Measurements from ENCODE around the gene CLEC1A. TPM values are rescaled to one million over a fixed set of nuclear protein-coding genes. Genes with fewer than 3 reads are reported as not detected.

The CLEC1A gene
- total and polyA plus RNA-seq, 4 donors: 2.5 to 14.9 (median 6.6) TPM

DNA sequence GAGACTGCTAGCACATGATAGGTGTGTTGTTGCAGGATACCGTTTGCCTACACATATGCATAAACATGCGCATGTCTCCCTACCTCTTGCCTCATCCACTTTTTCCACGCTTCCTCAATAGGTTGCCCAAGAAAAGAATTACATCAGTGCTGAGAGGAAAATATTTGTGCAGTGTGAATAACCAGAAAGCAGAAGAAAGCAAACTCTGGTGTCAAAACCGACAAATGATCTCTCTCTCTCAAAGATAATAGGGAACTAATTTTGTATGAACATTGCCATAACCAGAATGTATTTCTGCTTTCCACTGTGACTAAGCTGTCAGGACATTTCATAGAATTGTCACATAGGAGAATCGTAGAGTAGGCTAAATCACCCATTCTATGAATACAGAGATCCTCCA, 29.9 kb upstream of the CLEC1A start:
- peak in 1 of 6 donors; percentile 10 for DNase-seq (ENCODE audit: low read depth in 4 of 6, low spot score in 6 of 6)
- WGBS (ENCODE audit: insufficient coverage): no CpG with 5 or more reads among the region's 5 CpGs
- Histone ChIP-seq H3K4me1 (ENCODE audit: control insufficient read depth, insufficient read depth, low read length) (no peaks in the 10 kb centered on the region), H3K27ac (ENCODE audit: low read depth, low read length) (no peak overlapping the region), H3K9me3 (ENCODE audit: control insufficient read depth, insufficient read depth, low read length) (no peaks in the 10 kb centered on the region), H3K4me3 (ENCODE audit: low read depth, low read length) (no peak overlapping the region), H3K27me3 (ENCODE audit: control insufficient read depth, insufficient read depth, low read length) (no peaks in the 10 kb centered on the region), H3K36me3 (ENCODE audit: control insufficient read depth, insufficient read depth, low read length) (no peaks in the 10 kb centered on the region)

DNA sequence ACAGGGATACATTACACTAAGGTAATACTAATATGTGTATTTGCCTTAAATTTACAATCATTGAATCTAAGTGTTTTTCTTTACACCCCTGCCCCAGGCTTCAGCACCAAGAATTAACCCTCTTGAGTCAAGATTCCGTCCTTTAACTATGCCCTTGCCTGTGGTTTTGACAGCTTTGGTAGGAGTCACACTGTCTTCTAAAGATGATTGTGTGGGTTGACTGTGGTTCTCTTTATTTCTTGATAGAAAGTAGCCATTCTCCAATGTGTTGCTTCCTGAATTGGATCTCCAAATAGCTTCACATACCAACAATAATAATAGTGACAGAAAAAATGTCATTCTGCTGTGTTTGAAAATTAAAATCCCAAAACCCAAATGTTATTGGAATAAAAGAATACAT, 27.6 kb upstream of the CLEC1A start:
- DNase-seq (ENCODE audit: low read depth in 4 of 6, low spot score in 6 of 6): no peak
- Histone ChIP-seq H3K4me3 (ENCODE audit: low read depth, low read length) (no peak overlapping the region), H3K36me3 (ENCODE audit: control insufficient read depth, insufficient read depth, low read length) (no peaks in the 10 kb centered on the region), H3K9me3 (ENCODE audit: control insufficient read depth, insufficient read depth, low read length) (no peaks in the 10 kb centered on the region), H3K27me3 (ENCODE audit: control insufficient read depth, insufficient read depth, low read length) (no peaks in the 10 kb centered on the region), H3K27ac (ENCODE audit: low read depth, low read length) (no peak overlapping the region), H3K4me1 (ENCODE audit: control insufficient read depth, insufficient read depth, low read length) (no peaks in the 10 kb centered on the region)
- no CpG with 5 or more reads among the region's 1 CpG for WGBS (ENCODE audit: insufficient coverage)

DNA sequence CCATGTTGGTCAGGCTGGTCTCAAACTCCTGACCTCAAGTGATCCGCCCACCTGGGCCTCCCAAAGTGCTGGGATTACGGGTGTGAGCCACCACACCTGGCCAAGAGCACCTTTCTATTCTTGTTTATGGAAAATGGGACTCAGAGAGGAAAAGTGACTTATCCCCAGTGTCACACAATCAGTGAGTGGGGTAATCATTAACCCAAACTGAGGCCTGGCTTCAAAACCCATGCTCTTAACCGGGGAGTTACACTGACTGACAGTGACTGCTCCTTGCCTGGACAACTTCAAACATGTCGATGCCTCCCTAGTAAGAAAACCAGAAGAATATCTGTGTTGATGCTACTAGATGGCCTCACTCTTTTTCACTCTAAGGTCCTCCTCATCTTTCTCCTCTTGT, 23.9 kb upstream of the CLEC1A start:
- H3K27ac ChIP-seq (ENCODE audit: low read depth, low read length): no peak overlapping the region
- 88% methylated on average over 2 of the region's 4 CpGs for WGBS (ENCODE audit: insufficient coverage)
- H3K4me3 ChIP-seq (ENCODE audit: low read depth, low read length): no peak overlapping the region
- DNase-seq (ENCODE audit: low read depth in 4 of 6, low spot score in 6 of 6): no peak
- H3K27me3 ChIP-seq (ENCODE audit: control insufficient read depth, insufficient read depth, low read length): no peaks in the 10 kb centered on the region
- no peaks in the 10 kb centered on the region for H3K36me3 ChIP-seq (ENCODE audit: control insufficient read depth, insufficient read depth, low read length)
- H3K9me3 ChIP-seq (ENCODE audit: control insufficient read depth, insufficient read depth, low read length): no peaks in the 10 kb centered on the region
- H3K4me1 ChIP-seq (ENCODE audit: control insufficient read depth, insufficient read depth, low read length): no peaks in the 10 kb centered on the region

DNA sequence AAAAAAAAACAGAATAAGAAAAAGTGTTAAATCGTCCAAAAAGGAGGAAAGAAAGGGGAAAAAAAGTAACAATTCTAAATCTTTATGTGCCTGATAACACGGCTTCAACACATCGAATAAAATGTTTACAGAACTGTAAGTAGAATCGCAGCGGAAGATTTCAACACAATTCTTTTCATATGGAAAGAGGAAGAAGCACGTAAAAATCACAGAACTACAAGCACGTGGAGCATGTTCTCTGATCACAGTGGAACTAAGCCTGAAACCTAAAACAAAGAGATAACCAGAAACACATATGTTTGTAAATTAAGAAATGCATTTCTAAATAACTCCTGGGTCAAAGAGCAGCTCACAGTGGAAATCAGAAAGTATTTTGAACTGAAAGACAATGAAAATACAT, 22.5 kb upstream of the CLEC1A start:
- Histone ChIP-seq H3K27me3 (ENCODE audit: control insufficient read depth, insufficient read depth, low read length) (no peaks in the 10 kb centered on the region), H3K27ac (ENCODE audit: low read depth, low read length) (no peak overlapping the region), H3K4me1 (ENCODE audit: control insufficient read depth, insufficient read depth, low read length) (no peaks in the 10 kb centered on the region), H3K36me3 (ENCODE audit: control insufficient read depth, insufficient read depth, low read length) (no peaks in the 10 kb centered on the region), H3K9me3 (ENCODE audit: control insufficient read depth, insufficient read depth, low read length) (no peaks in the 10 kb centered on the region), H3K4me3 (ENCODE audit: low read depth, low read length) (no peak overlapping the region)
- DNase-seq (ENCODE audit: low read depth in 4 of 6, low spot score in 6 of 6): no peak
- WGBS (ENCODE audit: insufficient coverage): 100% methylated on average over 2 of the region's 7 CpGs

DNA sequence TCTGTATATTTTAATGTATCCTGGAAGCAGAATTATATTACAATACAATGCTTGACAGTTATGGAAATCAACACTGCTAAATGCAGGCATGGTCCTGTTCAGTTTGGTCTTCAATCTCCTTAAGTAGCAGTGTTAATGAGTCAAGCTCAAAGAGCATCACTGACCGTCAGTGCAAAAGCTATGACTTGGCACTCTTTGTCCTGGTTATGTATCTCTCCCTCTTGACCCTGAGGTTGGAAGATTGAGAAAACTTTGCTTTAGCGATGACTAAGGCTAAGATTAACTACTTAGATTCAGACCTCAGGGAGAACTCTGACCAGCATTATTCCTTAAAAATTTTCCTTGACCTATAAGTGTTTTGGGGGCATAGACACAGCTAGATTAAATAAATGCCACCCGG, 20.3 kb upstream of the CLEC1A start:
- Histone ChIP-seq H3K27ac (ENCODE audit: low read depth, low read length) (no peak overlapping the region), H3K36me3 (ENCODE audit: control insufficient read depth, insufficient read depth, low read length) (no peaks in the 10 kb centered on the region), H3K4me1 (ENCODE audit: control insufficient read depth, insufficient read depth, low read length) (no peaks in the 10 kb centered on the region), H3K9me3 (ENCODE audit: control insufficient read depth, insufficient read depth, low read length) (no peaks in the 10 kb centered on the region), H3K4me3 (ENCODE audit: low read depth, low read length) (no peak overlapping the region), H3K27me3 (ENCODE audit: control insufficient read depth, insufficient read depth, low read length) (no peaks in the 10 kb centered on the region)
- WGBS (ENCODE audit: insufficient coverage): no CpG with 5 or more reads among the region's 3 CpGs
- no peak for DNase-seq (ENCODE audit: low read depth in 4 of 6, low spot score in 6 of 6)

DNA sequence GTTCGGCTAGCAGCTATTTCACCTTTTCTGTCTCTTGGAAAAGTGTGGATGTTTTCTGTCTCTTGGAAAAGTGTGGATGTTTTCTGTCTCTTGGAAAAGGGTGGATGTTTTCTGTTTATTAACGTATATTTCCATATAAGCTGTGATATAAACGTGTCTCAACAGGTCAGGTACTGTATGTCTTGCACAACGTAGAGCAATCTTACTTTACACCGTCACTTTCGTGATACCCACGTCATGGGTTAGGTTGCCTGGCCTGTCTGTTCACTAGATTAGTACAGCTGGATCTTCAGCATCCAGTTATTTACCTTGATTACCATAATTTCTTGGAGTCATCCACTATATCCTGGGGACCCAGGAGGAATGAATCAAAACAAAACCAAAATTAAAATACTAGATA, 17.1 kb upstream of the CLEC1A start:
- 93% methylated on average over 6 of the region's 7 CpGs for WGBS (ENCODE audit: insufficient coverage)
- no peak overlapping the region for H3K27ac ChIP-seq (ENCODE audit: low read depth, low read length)
- no peak for DNase-seq (ENCODE audit: low read depth in 4 of 6, low spot score in 6 of 6)
- H3K27me3 ChIP-seq (ENCODE audit: control insufficient read depth, insufficient read depth, low read length): no peaks in the 10 kb centered on the region
- H3K9me3 ChIP-seq (ENCODE audit: control insufficient read depth, insufficient read depth, low read length): no peaks in the 10 kb centered on the region
- H3K4me1 ChIP-seq (ENCODE audit: control insufficient read depth, insufficient read depth, low read length): no peaks in the 10 kb centered on the region
- no peaks in the 10 kb centered on the region for H3K36me3 ChIP-seq (ENCODE audit: control insufficient read depth, insufficient read depth, low read length)
- no peak overlapping the region for H3K4me3 ChIP-seq (ENCODE audit: low read depth, low read length)

DNA sequence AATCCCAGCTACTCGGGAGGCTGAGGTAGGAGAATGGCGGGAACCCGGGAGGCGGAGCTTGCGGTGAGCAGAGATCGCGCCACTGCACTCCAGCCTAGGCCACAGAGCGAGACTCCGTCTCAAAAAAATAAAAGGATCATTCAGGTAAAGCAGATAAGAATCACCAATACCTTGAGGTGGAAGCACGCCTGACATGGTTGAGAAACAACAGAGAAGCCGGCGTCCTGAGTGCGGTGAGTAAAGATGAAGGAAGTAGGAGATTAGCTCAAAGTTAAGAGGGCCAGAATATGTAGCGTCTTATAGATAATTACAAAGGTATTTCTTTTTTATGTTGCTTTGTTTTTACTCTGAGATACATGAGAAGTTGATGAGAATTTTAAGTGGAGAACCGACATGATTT, 16.5 kb upstream of the CLEC1A start:
- DNase-seq (ENCODE audit: low read depth in 4 of 6, low spot score in 6 of 6): no peak
- Histone ChIP-seq H3K27ac (ENCODE audit: low read depth, low read length) (no peak overlapping the region), H3K4me1 (ENCODE audit: control insufficient read depth, insufficient read depth, low read length) (no peaks in the 10 kb centered on the region), H3K27me3 (ENCODE audit: control insufficient read depth, insufficient read depth, low read length) (no peaks in the 10 kb centered on the region), H3K9me3 (ENCODE audit: control insufficient read depth, insufficient read depth, low read length) (no peaks in the 10 kb centered on the region), H3K36me3 (ENCODE audit: control insufficient read depth, insufficient read depth, low read length) (no peaks in the 10 kb centered on the region), H3K4me3 (ENCODE audit: low read depth, low read length) (no peak overlapping the region)
- WGBS (ENCODE audit: insufficient coverage): 93% methylated on average over 13 of the region's 15 CpGs

DNA sequence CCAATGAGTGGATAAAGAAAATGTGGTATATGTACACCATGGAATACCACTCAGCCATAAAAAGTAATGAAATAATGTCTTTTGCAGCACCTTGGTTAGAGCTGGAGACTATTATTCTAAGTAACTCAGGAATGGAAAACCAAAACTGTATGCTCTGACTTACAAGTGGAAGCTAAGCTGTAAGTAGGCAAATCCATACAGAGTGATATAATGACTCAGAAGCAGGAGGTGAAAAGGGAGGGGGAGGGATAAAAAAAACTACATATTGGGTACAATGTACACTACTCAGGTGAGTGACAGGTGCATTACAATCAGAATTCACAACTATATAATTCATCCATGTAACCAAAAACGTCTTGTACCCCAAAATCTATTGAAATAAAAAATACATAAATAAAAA, 15.1 kb upstream of the CLEC1A start:
- no CpG with 5 or more reads among the region's 1 CpG for WGBS (ENCODE audit: insufficient coverage)
- DNase-seq (ENCODE audit: low read depth in 4 of 6, low spot score in 6 of 6): no peak
- no peaks in the 10 kb centered on the region for H3K36me3 ChIP-seq (ENCODE audit: control insufficient read depth, insufficient read depth, low read length)
- no peak overlapping the region for H3K4me3 ChIP-seq (ENCODE audit: low read depth, low read length)
- no peak overlapping the region for H3K27ac ChIP-seq (ENCODE audit: low read depth, low read length)
- H3K27me3 ChIP-seq (ENCODE audit: control insufficient read depth, insufficient read depth, low read length): no peaks in the 10 kb centered on the region
- H3K4me1 ChIP-seq (ENCODE audit: control insufficient read depth, insufficient read depth, low read length): no peaks in the 10 kb centered on the region
- no peaks in the 10 kb centered on the region for H3K9me3 ChIP-seq (ENCODE audit: control insufficient read depth, insufficient read depth, low read length)

DNA sequence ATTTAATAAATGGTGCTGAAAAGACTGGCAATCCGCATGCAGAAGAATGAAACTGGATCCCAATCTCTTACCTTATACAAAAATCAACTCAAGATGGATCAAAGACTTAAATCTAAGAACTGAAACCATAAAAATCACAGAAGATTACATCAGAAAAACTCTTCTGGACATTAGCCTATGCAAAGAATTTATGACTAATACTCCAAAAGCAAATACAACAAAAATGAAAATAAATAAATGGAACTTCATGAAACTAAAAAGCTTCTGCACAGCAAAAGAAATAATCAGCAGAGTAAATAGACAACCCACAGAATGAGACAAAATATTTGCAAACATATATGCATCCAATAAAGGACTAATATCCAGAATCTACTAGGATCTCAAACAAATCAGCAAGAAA, 14.3 kb upstream of the CLEC1A start:
- Histone ChIP-seq H3K27me3 (ENCODE audit: control insufficient read depth, insufficient read depth, low read length) (no peaks in the 10 kb centered on the region), H3K9me3 (ENCODE audit: control insufficient read depth, insufficient read depth, low read length) (no peaks in the 10 kb centered on the region), H3K4me3 (ENCODE audit: low read depth, low read length) (no peak overlapping the region), H3K36me3 (ENCODE audit: control insufficient read depth, insufficient read depth, low read length) (no peaks in the 10 kb centered on the region), H3K4me1 (ENCODE audit: control insufficient read depth, insufficient read depth, low read length) (no peaks in the 10 kb centered on the region), H3K27ac (ENCODE audit: low read depth, low read length) (no peak overlapping the region)
- no peak for DNase-seq (ENCODE audit: low read depth in 4 of 6, low spot score in 6 of 6)
- 88% methylated on average over 1 of the region's 1 CpG for WGBS (ENCODE audit: insufficient coverage)

DNA sequence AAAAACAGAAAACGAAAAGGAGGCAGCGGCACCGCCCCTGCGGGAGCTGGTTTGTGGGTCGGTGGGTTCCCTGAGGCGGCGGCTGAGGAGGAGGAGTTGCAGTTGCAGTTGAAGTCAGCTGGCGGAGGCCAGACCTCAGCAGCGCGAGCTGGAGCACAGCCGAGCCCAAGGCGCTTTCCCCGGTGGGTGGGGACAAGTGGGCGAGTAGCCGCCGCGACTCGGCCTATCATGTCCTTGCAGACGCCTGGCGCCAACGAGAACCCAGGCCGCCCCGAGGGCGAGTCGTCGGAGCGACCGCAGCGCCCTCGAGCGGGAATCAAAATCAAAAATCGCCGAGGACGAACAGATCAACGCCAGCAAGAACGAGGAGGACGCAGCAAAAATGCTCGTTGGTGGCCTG, 12.7 kb upstream of the CLEC1A start:
- no peak overlapping the region for H3K27ac ChIP-seq (ENCODE audit: low read depth, low read length)
- no peaks in the 10 kb centered on the region for H3K4me1 ChIP-seq (ENCODE audit: control insufficient read depth, insufficient read depth, low read length)
- no peaks in the 10 kb centered on the region for H3K9me3 ChIP-seq (ENCODE audit: control insufficient read depth, insufficient read depth, low read length)
- no peaks in the 10 kb centered on the region for H3K36me3 ChIP-seq (ENCODE audit: control insufficient read depth, insufficient read depth, low read length)
- no peak overlapping the region for H3K4me3 ChIP-seq (ENCODE audit: low read depth, low read length)
- no peaks in the 10 kb centered on the region for H3K27me3 ChIP-seq (ENCODE audit: control insufficient read depth, insufficient read depth, low read length)
- no peak for DNase-seq (ENCODE audit: low read depth in 4 of 6, low spot score in 6 of 6)
- 81% methylated on average over 38 of the region's 38 CpGs for WGBS (ENCODE audit: insufficient coverage)
